Measurements from ENCODE around the gene ATG5.

Gene ATG5

DNA sequence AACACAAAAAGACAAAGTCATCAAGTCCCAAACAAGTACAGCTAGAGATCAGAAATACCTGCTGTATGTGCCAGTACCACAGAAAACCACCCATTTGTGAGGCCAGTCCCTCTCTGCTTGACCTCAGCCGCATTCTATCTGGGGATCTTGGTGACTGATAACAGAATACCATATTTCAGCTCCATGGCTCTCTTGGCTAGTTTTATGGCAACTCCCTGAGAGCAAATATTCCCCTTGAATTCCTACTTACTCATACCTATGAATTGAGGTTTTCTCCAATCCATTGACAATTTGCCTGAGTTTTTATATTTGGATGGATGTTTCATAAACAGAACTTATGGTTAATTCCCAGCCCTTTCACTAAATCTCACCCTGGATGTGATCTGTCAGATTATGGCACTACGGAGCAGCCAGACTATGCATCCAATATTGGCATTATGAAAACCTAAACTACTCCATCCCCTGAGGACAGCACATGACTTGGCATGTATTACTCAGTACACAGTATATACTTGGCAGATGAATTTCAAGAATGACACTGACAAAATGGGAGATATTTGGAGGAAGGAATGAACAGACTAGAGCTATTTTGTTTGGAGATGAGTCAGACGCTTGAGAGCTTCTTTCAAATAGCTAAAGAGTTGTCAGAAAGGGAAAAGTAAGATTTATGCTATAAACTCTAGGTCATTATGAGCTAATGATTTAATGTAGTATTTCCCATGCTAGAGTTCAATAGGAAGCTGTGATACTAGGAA is 143.7 kb downstream of the ATG5 start:
- DNase-seq (ENCODE audit: low read depth in 2 of 2): no peak

GRCh38 chr6:106180208-106180607 is 145.4 kb downstream of the ATG5 start:
- DNase-seq (ENCODE audit: low read depth in 2 of 2): no peak

DNA sequence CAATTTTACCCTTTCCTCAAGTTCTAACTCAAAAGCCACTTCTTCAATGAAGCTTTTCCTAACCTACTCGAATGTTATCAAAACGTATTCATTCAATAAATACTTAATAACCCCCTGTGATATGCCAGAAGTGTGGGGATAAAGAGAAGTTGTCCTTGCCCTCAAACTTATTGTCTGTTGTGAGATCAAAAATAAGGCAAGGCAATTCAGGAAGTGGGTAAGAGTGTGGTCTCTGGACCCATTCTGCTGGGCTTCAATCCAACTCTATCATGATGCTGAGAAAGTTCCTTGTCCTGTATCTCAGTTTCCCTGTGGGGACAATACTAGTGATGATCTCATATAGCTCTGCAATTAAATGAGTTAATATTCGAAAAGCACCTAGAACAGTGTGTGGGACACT is 146.7 kb downstream of the ATG5 start:
- DNase-seq (ENCODE audit: low read depth in 2 of 2): no peak

GRCh38 chr6:106177786-106178185 is 147.8 kb downstream of the ATG5 start:
- DNase-seq (ENCODE audit: low read depth in 2 of 2): no peak

DNA sequence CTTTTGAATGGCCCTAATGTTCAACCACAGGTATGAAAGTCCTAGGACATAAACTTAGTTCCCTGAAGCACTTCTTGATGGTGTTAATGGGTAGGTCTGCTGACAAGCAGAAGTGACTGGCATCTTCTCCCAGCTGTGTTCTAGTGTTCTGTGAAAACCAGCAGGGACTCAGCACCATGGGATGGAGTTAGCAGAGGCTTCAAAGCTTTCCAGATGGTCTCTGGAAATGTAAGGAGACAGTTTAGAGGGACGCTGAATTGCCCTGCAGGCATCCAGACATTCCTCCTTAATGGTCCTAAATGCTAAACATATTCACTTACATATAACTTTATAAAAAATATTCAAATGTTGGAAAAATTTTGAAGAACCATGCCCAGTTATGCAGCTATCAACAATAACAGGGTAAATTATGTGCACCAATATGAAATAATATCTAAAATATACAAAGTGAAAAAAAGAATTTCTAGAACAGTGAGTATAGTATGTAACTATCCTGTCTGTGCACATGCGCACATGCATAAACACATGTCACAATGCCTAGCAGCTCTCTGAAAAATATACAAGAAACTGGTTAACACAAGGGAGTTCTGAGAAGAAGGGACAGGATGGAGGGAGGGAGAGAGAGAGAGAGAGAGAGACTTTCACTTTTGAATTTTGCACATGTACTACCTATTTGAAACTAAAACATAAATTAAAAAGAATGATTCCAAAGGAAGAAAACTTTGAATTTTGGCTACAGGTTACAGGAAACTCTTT is 152.3 kb downstream of the ATG5 start:
- DNase-seq (ENCODE audit: low read depth in 2 of 2): no peak

- DNase-seq (ENCODE audit: low read depth in 2 of 2): no peak
Observed at GRCh38 chr6:106170030-106170791, 155.3 kb downstream of the ATG5 start.

- no peak for DNase-seq (ENCODE audit: low read depth in 2 of 2)
Observed at GRCh38 chr6:106169517-106169916, 156.0 kb downstream of the ATG5 start.

DNA sequence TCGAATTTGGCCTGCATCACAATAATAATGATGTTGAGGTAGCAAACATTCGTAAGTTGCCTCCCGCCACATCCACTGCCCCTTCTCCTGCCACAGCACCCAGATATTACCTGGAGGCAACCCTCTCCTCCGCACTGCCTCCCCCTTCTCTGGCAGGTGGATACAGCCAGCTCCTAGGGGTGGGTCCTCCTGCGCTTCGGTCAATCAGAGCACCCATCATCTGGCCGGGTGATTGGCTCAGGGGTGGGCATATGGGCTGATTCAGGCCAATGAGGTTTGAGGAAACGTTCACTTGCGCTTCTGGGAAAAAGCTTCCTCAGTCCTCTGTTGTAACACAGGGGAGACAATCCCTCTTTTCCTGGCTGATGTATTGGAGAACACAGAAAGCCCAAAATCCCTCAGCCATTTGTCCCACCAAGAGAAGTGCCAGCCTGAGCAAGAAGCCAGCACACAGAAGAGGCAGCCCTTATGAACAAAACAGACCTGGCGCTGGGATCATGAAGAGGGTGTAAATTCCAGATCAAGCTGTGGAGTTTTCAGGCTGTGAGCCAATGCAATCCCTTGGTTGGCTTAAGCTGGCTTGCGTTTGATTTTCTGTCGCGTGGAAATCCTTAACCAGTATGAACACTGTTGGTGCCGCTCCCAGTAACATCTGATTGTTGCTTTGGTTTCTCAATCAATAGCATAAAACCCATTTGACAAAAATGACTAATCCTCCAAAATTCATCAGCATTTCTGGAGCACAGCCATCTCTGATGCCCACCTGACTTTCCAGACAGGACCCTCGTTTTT is 157.3 kb downstream of the ATG5 start:
- DNase-seq (ENCODE audit: low read depth in 2 of 2): no peak

DNA sequence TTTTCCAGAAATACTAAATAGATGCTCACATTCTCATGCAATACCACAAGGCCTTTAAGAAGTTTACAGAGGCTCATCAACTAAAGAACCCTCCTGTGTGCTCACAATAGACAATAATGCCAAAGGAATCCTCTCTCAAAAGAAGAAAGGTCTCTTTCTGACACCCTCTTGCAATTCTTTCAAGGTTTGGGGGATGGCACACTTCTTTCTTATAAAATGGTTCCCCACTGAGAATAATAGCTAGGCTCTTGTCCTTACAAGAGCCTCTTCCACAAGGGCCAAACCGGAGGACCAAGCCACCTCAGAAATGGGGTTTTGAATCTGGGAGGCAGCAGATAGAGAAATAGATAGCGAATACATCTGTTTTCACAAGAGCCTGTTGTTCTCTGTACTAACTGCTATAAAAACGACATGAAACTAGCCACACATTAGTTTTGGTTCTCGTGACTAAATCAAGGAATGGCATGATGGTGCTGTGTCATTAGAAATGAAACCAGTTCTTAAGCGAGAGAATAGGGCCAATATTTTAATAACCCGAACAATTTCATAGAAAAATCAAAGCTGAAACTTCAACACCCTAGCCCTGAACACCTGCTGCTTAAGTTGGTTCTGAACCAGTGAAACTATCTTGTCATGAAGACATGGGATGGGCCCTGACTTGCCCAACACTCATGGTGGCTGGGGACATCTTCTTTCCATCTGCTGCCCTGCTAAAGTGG is 158.3 kb downstream of the ATG5 start:
- DNase-seq (ENCODE audit: low read depth in 2 of 2): no peak

- DNase-seq (ENCODE audit: low read depth in 2 of 2): no peak
Observed at GRCh38 chr6:106165885-106166485, 159.6 kb downstream of the ATG5 start.

DNA sequence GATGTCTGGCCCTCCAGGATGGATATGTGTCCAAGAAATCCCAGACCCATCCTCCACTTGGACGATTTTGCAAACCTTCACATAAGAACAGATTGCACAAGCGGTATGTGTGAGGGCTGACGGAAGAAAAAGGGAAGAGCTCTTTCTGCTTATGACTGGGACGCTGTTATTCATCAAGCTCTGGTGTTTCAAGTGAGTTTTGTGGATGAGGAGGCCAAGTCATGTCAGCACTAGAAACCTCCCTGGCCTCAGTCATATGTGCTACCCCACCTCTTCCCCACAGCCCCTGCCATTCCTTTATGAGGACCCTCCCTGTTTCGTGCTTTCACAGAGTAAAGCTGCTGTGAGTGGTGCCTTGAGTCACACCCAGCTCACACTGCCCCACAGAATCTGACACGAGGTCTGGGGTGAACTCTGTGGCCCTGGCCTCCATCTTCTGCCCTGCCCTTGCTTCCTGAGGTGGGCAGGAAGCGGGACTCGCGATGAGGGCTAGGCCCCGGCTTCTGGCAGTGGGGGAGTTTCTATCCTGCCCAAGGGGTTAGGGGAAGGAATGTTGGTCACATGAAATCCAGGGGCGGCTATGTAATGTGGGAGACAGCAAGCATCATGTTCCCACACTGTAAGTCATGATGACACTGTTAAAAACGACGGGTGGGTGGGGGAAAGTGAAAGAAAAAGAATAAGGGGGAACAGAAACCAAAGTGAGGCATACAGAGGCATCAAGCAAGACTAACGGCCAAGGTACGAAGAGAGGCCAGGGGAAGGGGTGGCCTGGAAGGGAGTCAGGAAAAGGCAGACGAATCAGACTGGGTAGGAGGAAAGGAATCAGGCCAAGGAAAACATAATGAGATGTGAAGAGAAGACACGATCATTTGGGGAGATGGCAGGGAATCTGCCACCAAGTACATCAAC is 161.3 kb downstream of the ATG5 start:
- peak in 1 of 2 donors; percentile 20 for DNase-seq (ENCODE audit: low read depth in 2 of 2)

DNA sequence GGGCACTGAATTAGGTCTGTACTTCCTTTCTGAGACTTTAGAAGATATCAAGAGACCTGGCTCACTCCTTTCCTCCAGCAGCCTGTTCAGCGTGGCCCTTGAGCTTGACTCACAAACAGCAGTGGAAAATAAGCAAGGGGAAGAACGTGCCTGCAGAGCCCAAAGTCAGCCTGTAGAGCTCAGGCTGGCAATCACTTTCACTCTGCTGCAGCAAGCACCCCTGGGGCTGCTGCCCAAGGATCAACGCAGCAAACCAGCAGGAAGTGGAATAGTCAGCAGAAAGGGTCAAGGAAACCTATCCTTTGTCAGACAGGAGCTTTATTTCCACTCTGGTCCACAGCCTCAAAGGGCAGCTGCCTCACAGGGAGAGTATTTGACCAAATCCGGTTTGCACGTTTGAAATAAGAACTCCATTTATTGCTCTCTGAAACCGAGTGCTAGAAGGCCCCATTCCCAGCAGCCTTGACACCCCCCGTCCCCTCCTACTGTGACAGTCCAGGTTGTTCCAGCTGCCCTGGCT is 162.1 kb downstream of the ATG5 start:
- DNase-seq (ENCODE audit: low read depth in 2 of 2): peak in 1 of 2 donors; percentile 13

DNA sequence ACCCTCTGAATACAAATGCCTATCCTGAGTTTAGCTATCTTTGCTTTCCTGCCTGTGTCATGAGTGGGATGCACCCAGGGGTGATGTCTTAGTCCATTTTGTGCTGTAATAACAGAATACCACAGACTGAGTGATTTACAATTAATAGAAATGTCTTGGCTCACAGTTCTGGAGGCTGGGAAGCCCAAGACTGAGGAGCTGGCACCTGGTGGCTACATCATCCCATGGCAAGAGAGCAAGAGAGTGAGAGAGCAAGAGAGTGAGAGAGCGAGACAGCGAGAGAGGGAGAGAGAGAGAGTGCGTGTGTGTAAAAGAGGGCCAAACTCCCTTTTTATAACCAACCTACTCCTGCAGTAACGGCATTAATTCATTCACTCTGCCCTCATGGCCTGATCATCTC is 162.6 kb downstream of the ATG5 start:
- DNase-seq (ENCODE audit: low read depth in 2 of 2): no peak

- DNase-seq (ENCODE audit: low read depth in 2 of 2): no peak
Observed at GRCh38 chr6:106161893-106162292, 163.7 kb downstream of the ATG5 start.

- DNase-seq (ENCODE audit: low read depth in 2 of 2): no peak
Observed at GRCh38 chr6:106161311-106161874, 164.2 kb downstream of the ATG5 start.

GRCh38 chr6:106160189-106160588 is 165.4 kb downstream of the ATG5 start:
- no peak for DNase-seq (ENCODE audit: low read depth in 2 of 2)

DNA sequence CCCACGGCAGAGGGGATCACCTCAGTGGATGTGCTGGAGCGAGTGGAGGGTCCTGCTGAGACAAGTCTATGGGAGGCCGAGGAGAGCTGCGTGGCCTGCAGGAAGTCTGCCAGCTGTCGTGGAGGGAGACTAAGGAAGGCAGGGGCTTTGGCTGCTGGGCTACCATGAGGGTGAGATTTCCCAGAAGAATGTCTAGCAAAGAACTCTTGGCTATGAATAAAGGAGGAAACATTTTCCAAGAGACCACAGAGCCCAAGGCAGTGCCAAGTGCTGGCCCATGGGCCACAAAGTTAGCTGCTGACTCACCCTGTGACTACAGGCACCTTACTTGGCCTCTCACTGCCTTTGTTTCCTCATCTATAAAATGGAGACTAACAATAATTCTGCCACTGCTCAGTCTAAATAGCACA is 166.0 kb downstream of the ATG5 start:
- DNase-seq (ENCODE audit: low read depth in 2 of 2): no peak

DNA sequence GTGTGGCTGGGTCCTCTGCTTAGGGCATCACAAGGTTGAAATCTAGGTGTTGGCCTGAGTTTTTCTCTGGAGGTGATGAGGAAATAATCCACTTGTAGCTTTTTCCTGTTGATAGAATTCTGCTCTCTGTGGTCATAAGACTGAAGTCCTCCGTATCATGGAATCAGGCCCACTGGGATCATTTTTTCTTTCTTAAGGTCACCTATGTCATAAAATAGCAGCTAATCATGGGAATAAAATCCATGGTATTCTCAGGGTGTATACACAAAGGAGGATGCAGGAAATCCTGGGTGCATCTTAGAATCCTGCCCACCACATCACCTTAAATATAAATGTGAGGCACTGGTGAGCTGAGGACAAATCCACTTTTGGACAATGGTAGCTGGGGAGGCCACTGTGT is 166.7 kb downstream of the ATG5 start:
- no peak for DNase-seq (ENCODE audit: low read depth in 2 of 2)

DNA sequence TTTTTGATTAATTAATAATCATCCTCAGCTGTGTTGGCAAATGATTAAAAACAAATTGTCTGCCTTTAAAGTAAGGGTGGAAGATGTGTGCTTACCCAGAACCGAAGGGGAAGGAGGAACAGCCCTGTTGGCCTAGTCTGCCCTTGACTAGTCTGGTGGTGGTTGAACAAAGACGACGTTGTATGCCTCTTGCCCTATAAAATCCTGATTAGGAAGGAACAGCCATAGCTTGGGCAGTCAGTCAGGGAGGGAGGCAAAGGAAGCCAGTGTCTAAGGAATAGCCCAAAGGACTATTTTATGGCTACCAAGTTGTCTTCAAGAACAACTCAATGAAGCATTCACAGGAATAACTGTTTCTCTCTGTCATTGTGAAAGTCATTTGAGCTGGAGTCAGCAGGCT is 168.7 kb downstream of the ATG5 start:
- DNase-seq (ENCODE audit: low read depth in 2 of 2): no peak
